HG03565 (cell line): ENCODE measurements around the gene TMEM106C.

Experiments used
- ATAC-seq: cut with Tn5 transposase; IDR thresholded peaks from one replicate; pipeline ENCODE4 v1.9.1; 2021; ENCODE audit warnings: mild to moderate bottlenecking, moderate library complexity; ENCODE audit not compliant: unreplicated experiment

TMEM106C gene

DNA sequence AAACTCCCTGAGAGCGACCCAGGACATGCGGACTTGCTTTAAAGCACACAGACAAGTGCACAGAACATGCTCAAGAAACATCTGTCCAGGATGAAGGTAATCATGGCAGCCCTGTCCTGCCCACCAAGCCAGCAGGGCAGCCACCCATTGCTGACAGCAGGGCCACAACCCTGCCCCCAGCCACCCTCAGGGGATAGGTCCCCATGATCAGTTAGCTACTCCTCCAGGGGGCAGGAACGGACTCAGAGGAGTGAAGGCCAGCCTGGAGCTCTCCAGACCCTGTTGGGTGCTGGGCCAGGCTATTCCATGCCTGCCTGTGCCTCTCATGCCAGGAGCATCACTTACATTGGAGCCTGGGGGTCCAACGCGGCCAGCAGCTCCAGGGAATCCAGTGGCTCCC lies 15.8 kb downstream of the TMEM106C start:
- no peak for ATAC-seq

DNA sequence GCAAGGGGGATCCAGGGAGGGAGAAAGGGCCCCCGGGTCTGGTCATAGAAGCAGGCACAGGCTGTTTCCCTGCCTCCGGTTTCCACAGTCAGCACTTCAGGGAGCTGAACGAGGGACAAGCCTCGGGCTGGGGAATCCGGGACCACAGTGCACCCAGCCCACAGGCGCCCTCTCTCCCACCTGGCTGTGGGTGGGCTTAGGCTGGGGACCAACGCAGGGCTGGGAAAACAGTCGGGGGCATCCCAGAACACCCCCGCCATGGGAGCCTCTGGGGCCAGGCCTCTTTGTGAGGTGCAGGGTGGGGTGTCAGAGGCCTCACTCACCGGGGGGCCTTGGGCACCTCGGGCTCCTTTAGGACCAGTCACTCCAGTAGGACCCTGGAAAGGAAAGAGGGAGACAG lies 16.3 kb downstream of the TMEM106C start:
- ATAC-seq = no peak

DNA sequence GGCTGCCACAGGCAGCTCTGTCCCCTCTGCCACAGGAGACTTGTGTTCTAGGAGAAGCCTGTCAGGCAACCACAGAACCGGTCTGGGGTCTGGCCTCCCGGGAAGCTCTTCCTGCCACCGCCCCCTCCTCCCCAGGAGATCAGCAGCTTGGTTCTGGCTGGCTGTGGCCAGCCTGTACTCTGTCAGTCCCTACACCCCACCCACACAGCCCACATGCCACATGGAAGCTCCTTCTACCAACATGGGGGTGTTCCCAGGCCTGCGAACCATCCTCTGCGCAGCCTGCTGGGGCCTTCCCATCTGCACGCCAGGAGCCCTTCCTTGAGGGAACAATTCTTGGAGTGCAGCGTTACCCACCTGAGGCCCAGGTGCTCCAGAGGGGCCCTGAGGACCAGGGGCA lies 16.8 kb downstream of the TMEM106C start:
- no peak for ATAC-seq

DNA sequence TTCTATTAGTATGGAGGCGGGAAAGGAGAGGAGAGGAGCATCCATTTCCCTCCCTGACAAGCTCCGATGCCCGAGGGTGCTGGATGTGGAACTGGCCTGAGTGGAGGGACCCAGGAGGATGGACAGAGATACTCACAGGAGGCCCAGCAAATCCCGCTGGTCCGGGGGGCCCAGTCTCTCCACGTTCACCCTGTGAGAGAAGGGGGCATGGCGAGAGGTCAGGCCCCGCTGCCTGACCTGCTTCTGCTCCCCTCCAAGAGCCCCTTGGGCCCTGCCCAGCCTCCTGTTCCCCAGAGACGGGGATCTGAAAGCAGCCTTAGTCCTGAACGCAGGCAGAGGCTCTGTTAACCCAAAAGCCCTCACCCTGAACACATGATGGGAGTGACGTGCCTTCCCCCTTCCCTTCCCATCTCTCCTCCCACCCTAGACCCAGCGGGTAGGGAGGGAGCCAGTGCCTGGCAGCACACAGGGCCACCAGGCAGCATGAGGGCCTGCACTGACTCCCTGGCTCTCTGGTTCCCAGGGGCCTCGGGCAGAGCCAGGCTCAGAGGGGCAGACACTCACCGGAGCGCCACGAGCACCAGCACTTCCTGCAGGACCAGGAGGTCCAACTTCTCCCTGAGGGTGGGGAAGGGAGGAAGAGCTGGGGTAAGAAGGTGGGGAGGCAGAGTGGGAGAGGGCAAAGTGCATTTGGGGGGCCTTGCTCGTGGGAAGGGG lies 17.5 kb downstream of the TMEM106C start:
- no peak for ATAC-seq

DNA sequence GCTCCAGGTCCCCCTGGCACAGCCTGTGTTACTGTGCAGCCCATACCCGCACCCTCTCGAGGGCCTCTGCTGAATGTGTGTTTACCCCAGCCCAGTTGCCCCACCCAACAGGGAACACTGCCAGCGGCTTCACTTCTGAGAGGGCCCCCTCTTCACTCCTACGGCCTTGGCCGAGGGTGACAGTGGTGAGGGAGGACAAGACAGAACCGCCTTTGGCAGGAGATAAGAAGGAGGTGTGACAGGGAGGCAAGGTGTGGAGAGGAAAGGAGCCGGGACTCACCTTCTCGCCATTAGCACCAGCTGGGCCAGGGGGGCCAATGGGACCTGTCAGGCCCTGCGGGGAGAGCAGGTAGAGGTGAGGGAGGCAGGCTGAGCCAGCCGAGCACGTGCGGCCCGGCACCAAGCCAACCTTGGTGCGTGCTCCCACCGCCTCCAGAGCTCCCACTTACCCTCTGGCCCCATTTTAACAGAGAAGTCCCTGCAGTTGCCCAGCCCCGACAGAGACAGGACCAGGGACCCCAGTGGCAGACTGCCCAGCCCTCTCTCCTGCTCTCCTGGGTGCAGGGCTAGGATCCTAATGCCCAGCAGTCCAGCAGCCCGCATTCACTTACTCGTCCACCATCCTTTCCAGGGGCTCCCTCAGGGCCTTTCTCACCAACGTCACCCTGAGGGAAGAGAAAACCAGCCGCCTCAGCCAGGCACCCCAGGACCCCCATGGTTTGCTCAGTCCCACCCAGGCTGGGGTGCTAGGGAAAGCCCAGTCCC lies 18.3 kb downstream of the TMEM106C start:
- no peak for ATAC-seq

DNA sequence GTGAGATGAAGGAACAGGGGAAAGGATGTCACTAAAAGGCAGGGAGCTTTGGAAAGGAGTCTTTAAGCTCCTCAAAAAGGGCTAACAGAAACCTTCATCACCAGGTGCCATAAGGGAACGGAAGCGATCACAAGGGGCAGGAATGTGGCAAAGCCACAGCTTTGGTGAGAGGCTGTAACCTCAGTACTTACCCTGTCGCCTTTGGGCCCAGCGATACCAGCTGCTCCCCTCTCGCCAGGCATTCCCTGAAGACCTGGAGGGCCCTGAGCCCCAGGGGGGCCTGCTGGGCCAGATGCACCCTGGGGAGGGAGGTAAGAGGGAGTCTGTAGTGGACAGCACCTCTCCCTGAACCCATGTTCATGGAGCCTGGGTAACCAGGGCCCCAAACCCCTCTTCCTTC lies 18.9 kb downstream of the TMEM106C start:
- ATAC-seq = no peak

DNA sequence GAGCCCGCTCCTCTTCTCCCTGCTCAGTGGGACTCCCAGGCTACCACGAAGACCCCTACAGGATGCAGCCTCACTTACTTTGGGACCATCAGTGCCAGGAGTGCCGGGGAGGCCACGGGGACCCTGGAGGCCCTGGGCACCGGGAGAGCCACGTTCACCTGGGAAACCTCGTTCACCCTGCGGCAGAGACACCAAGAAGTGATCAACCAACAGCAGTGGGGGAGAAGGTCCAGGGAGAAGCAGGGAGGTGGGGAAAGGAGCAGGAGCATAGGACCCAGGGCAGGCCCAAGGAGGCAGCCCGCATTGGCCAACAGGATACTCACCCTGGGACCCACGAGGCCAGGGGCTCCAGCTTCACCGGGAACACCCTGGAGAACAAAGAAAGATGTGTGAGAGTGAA lies 19.4 kb downstream of the TMEM106C start:
- no peak for ATAC-seq

DNA sequence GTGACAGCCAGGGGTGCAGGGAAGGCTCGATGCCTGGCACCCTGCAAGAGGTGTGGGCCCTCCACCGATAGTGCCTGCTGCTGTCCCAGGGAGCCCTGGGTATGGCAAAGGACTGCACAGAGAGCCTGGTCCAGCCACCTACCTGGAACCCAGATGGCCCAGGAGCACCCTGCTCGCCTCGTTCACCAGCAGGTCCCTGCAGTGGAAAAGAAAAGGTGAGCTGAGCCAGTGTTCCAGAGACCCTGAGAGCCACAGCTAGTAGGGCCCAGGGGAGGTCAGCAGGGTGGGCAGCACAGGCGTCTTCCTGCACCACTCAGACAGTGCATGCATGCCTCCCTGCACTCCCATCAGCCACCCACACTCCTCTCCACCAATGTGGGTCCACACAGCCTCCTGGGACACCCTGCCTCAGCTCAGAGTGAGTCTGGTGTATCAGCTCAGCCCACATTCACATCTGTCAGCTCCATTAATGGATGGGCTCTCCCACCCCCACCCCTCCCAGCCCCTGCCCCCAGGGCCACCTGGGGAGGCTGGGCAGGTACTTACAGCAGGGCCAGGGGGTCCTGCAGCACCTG lies 20.2 kb downstream of the TMEM106C start:
- no peak for ATAC-seq

DNA sequence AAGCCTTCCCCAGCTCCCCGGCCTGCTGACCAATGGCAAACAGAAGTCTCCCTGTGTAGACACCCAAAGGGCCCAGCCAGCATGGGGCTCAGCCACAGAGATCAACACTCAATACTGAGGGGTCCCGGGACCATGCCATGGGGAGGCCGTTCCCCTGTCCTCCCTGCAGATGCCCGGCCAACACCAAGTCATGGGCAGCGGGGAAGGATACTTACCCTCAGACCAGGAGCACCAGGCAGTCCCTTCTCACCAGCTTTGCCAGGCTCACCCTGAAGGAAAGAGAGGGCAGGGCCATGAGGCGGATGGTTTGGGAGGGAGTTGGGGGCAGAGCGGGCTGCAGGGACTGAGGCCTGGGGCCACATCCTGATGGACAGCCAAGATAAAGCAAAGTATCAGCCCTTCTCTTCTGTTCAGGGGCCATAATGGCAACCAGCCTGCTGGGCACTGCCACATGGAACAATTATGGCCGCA lies 21.0 kb downstream of the TMEM106C start:
- ATAC-seq = no peak

DNA sequence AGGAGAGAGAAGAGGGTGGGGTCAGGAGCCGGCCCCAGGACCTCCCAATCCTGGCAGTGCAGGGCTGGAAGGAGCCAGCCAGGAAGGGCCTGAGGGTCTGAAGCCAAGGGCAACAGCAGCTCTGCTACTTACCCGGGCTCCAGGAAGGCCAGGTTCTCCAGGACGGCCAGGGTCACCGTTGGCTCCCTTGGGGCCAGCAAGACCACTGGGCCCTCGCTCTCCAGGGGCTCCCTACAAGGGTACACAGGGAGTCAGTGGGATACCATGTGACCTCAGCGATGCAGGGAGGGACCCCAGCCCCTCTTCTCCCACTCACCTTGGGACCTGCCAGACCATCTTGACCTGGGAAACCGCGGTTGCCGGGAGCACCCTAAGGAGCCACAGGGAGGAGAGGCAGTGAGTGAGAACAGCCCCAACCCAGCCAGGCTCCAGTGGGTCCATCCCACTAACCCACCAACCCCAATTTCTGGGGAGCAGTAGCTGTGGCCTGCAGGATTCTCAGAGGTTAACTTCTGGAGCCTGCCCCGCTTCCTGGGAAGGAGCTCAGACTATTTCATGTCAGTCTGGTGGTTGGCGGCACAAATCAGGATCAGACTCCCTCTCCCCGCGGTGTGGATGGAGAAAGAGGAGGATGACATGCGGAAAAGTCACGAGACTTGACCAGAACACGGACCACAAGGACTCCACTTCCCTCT lies 22.3 kb downstream of the TMEM106C start:
- no peak for ATAC-seq

DNA sequence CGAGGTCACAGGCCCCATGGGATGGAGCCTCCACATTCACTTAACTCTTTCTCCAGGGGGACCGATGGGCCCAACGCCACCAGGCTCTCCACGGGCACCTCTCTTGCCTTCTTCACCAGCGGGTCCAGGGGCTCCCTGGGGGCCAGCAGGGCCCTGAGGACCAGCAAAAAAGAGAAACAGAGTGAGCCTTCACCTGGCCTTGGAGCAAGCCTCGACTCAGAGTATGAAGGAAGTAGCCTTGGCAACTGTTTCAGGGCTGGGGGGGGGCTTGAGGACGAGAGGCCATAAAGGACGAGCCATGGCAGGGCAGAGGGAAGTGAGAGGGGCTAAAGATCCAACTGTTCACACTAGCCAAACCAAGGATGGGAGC lies 22.9 kb downstream of the TMEM106C start:
- ATAC-seq = no peak

DNA sequence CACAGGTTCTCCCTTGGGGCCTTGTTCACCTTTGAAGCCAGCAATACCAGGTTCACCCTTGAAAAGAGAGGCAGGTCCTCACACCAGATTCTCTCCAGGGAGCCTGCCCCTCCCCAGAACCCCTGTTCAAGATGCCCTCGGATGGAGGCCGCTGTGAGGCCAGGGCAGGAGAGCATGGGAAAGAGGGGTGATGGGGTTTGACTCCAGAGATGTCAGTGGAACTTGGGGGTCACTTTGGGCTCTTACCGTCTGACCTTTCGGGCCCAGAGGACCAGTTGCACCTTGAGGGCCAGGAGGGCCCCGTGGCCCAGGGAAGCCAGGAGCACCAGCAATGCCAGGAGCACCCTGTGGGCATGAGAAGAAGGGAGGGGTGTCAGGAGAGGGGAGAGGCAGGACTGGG lies 23.4 kb downstream of the TMEM106C start:
- ATAC-seq = no peak

DNA sequence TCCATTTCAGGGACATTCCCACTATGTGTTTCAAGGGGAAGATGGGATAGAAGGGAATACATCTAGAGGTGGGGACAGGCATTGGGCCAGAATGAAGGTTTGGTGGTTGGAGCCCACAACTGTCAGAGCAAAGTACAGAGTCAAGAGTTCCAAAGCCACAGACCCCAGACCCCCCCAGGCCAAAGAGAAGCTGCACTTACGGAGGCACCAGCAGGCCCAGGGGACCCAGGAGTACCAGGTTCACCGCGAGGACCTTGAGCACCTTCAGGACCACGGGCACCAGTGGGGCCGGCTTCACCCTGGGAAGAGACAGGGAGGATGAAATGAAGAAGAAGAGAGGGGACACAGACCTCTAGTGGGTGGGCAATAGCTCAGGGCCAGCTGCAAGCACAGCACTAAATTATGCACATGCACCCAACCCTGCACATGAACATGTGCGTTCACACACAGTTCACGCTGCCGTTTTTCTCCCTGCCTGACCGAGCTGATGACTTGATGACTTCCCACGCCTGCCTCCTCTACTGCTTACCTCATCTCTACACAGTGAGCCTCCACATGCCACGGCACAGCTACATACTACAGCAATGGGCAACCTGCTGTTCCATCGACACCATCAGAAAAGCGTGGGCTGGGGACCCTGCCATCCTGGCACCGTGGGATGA lies 24.1 kb downstream of the TMEM106C start:
- ATAC-seq = no peak

DNA sequence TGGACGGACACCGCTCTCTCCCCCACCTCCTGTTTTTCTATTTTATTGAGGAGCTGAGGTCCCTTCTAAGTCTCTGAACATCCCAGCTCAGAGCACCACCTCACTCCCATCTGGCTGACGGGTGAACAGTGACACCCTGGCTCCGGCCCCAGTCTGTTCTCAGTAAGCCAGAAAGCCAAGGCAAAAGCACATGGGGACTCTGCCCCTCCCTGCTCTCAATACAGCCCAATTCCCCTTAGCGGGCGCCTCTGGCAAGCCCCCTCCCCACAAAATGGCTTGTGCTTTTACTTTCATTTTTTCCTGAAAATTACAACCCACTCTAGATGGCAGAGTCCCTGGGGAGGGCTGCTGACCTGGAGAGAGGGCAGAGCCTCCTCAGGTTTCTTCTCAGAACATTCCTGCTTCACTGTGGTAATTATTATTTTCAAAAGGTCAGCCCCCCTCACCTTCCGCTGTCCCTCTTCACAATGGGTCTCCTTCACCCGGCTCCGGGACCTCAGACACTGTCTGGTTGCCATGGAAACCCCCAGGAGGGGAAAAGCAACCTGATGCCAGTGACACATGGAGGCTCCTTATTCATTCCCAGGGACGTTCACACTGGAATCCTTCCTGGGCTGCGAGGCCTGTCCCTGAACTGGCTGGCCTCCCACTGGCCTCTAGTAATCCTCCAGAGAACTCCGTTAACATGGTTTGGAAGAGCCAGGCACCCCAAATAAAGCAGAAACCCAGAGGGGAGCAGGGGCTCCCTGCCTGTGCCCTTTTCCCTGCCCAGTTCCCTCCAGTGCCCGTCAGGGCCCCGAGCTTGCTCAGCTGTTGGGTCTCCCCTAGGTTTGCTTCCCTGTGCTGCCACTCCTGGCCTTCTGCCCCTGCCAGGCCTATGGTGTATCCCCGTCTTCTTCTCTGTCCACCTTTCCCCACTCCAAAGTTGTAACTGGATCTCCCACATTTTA lies 25.0 kb downstream of the TMEM106C start:
- no peak for ATAC-seq

DNA sequence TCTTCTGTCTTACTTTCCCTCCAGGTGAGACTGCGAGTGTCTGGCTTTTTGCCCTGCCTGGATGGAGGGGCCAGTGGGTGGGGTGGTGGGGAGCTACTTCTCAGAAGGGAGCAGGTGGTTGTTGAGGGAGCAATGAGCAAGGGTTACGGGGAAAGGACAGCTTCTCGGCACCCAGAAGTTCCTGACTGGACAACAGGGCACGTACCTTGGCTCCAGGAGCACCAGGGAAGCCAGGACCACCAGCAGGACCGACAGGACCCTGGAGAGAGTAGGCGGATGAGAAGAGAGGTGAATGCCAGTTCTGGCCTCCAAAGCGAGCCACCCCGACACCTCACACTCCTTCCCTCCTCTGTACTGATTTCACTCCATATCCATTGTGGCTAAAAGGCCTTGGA lies 25.6 kb downstream of the TMEM106C start:
- ATAC-seq = no peak

DNA sequence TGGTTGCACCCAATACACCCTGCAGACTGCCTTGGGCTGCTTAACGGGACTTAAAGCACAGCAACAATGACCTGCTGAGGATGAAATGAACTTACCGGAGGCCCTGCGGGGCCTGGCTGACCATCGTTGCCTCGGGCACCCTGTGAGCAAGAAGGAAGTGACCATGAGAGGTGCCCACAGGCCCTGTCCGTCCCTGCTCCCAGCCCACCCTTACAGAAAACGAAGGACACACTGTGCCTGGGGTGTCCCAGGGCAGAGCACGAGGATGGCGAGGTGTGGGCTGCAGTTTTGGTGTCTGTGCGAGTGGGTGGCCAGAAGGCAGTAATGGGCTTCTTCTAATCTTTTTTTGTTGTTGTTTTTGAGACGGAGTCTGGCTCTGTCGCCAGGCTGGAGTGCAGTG lies 26.3 kb downstream of the TMEM106C start:
- ATAC-seq = no peak

DNA sequence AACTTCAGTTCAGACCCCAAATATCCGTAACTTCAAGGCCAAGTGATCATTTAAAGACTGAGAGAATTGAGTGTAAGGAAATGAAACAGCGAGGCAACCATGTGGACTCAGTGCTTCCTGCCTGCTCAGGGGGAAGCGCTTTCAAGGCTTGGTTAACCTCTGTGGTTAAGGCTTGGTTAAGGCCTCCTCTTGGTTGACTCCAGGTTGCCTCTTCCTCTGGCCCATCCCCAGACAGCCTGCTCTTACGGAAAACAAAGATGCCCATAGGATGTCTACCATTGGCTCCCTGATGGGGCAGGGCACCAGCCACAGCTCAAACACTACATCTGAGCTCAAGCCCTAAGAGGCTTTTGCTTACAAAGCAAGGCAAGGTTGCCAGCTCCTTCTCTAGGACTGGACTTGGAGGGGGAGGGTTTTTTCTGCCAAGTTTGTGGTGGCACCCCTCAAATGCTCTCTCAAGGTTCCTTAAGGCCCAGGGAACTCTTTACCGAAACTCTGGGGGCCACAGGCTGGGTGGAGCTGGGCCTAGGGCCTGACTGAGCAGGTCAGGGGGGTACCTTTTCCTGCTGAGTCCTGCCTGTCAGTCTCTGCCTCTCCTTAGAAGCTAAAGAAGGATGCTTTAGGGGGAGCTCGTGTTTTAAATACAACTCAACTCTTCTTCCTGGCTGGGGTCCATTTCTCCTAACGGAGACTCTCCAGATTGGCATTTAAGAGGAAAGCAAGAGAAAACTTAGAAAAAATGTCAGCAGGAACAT lies 27.1 kb downstream of the TMEM106C start:
- ATAC-seq = peak; percentile 95

DNA sequence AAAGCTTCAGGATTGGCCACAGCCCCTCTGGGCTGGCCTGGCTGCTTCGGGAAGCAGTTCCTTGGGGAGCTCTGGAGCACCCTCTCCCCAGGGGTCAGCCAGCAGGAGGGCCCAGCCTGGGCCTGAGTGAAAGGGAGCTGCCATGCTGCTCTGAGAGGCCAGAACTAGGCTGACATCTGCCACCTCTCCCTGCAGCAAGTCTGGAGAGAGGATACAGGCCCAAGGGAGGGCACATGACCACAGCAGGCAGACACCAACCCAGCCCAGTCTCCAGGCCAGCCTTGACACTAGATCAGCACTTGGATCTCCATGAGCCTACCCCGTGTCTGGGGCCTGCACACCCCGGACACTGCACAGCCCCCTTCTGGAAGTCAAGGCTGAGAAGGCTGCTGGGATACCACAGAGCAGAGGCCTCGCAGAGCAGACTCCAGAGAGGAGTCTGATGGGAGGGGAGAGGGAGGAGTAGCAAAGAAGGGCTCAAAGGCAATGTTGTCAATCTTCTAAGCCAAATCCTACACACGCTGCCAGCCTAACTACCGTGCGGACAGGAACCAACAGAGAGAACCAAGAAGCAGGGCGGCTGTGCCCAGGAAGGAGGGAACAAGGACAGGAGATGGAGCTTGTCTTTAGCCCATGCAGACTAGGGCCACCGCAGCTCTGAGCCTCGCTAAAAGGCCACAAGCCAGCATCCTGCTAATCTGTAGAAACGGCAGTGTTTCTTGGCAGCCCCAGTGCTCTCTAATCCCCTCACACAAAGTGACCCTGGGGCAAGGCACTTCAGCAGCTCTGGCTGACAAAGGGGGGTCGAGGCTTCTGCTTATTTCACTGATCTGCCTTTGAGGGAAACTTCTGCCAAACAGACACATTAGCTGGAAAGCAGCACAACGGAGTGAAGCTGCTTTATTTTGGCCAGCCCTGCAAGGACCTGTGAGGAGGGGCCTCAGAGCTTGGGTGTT lies 28.0 kb downstream of the TMEM106C start:
- no peak for ATAC-seq
